Prostate gland (tissue), 2 donors: ENCODE measurements around the gene APOBEC3B.
A peak's percentile ranks its signal among the peaks of the same experiment; 100 is the strongest.
"Not testable (repeated sequence)": the region's sequence is repeated elsewhere in the genome, so short reads cannot be mapped to it uniquely, and the experiment has no call there.

Experiments used
- CTCF ChIP-seq, 4 experiments: fragments of 200-600 bp in 2 of 4; fragments of 450-650 bp in 2 of 4; sonication (generic) in 2 of 4; IDR thresholded peaks; 1 replicate in 3 of 4; 2 replicates in 1 of 4; pipeline ENCODE4 v1.5.1; 2016 to 2019; ENCODE audit warnings: antibody characterized with exemption in 4 of 4, mild to moderate bottlenecking in 2 of 4, moderate library complexity in 2 of 4
- POLR2A ChIP-seq: fragments of 450-650 bp; IDR thresholded peaks from one replicate; pipeline ENCODE4 v1.6.1; 2016; ENCODE audit warnings: antibody characterized with exemption, mild to moderate bottlenecking
- POLR2AphosphoS5 ChIP-seq: sonication (generic); formaldehyde crosslinking; IDR thresholded peaks from one replicate; pipeline ENCODE4 v1.6.1; 2017; ENCODE audit warnings: antibody characterized with exemption

- TF ChIP-seq CTCF (IDR thresholded peaks at IDR 0.05); POLR2A: not testable (repeated sequence)
- peak; percentile 71 for TF ChIP-seq POLR2AphosphoS5
These were observed 2.9 kb downstream of the APOBEC3B start for GRCh38 chr22:38984784-38985757.
